GM06990 (cell line): ENCODE measurements around the gene MPPED2.

Source experiments
- DNase-seq: peaks from one replicate; pipeline ENCODE4 v3.0.0-alpha.2; 2011; ENCODE audit not compliant: insufficient read length; ENCODE audit errors: extremely low read depth
- H3K27me3 ChIP-seq: replicated peaks from 2 replicates; pipeline ENCODE4 v1.6.0; 2011; ENCODE audit warnings: low read length; ENCODE audit not compliant: control insufficient read depth, insufficient read depth
- H3K36me3 ChIP-seq: 2 replicates; pipeline ENCODE4 v1.5.1; 2011; ENCODE audit warnings: low read length; ENCODE audit not compliant: control insufficient read depth, insufficient read depth
- H3K4me3 ChIP-seq: replicated peaks from 2 replicates; pipeline ENCODE4 v1.5.1; 2011; ENCODE audit warnings: low read depth, mild to moderate bottlenecking, control low read depth, low read length
- TF ChIP-seq, protein P1 (sequence below): IDR thresholded peaks from 2 replicates; pipeline ENCODE4 v1.5.1; 2011; ENCODE audit warnings: low read length, control low read depth, mild to moderate bottlenecking, inconsistent platforms; ENCODE audit not compliant: insufficient read depth, poor library complexity, severe bottlenecking

MPPED2 gene

GRCh38 chr11:30368394-30368793 lies 217.8 kb downstream of the MPPED2 start:
- no peak for DNase-seq
- Histone ChIP-seq H3K27me3 (no peaks in the 10 kb centered on the region), H3K4me3 (no peak overlapping the region), H3K36me3 (no peaks in the 10 kb centered on the region)
- TF ChIP-seq, protein P1, sequence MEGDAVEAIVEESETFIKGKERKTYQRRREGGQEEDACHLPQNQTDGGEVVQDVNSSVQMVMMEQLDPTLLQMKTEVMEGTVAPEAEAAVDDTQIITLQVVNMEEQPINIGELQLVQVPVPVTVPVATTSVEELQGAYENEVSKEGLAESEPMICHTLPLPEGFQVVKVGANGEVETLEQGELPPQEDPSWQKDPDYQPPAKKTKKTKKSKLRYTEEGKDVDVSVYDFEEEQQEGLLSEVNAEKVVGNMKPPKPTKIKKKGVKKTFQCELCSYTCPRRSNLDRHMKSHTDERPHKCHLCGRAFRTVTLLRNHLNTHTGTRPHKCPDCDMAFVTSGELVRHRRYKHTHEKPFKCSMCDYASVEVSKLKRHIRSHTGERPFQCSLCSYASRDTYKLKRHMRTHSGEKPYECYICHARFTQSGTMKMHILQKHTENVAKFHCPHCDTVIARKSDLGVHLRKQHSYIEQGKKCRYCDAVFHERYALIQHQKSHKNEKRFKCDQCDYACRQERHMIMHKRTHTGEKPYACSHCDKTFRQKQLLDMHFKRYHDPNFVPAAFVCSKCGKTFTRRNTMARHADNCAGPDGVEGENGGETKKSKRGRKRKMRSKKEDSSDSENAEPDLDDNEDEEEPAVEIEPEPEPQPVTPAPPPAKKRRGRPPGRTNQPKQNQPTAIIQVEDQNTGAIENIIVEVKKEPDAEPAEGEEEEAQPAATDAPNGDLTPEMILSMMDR = no peak

GRCh38 chr11:30365793-30366517 lies 220.2 kb downstream of the MPPED2 start:
- Histone ChIP-seq H3K36me3 (no peaks in the 10 kb centered on the region), H3K27me3 (no peaks in the 10 kb centered on the region), H3K4me3 (no peak overlapping the region)
- TF ChIP-seq, protein P1 = no peak
- no peak for DNase-seq

DNA sequence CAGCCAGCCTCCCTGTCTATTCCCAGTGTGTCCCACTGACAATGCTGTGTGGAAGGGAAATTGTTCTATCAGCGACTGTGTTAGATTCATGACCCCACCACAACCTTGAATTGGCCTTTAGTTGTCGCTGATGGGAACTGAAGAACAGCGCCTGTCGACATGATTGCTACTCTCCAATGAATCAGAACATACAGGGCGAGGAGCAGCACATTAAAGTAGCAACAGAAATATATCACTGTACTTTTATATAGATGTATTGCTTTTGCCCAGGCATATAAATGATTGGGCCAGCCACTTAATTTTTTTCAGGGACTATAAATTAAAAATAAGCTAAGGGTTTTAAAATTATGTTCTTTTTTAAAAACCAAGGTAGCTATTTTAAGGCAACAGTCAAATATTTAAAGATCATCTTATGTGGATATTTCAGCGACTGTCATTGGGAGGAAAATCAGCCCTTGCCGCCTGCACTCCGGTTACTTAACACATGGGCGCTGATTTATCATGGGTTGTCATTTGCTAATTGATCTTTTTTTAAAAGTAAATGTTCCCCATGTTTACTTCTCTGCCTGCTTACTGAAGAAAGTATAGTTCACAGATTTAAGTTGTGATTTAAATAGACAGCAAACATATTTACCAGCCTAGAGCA lies 221.2 kb downstream of the MPPED2 start:
- no peaks in the 10 kb centered on the region for H3K27me3 ChIP-seq
- H3K36me3 ChIP-seq = no peaks in the 10 kb centered on the region
- TF ChIP-seq, protein P1 = no peak
- no peak overlapping the region for H3K4me3 ChIP-seq
- no peak for DNase-seq

DNA sequence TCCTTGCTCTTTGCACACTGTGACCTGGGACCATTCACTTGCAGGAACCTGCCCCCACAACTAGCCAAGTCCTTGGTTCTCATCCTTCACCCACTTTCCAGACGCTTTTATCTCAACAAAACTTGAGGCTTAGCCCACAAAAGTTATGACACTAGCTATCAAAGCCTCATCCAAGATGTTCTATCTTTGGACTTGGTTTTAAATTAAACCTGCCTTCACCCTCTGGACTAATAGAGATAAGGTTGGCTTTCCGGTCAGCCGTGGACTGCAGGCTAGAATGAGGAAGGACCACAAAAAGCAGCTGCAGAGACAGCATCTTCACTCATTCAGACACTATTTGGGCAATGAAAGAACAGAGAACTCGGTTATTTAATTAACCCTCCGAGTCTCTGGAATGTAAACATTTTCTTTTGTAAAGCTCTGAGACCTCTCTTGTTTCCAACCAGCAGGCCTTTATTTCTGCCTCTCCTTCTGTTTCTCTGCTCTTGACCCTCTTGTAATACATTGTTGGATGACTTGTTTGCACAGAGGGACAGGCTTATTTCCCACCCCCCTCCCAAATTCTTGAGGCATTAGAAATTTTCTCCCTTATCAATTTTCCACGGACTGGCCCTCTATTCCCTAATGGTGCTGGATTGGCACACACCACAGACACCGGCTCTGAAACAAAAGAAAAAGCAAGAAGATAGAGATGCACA lies 221.9 kb downstream of the MPPED2 start:
- Histone ChIP-seq H3K4me3 (no peak overlapping the region), H3K27me3 (no peaks in the 10 kb centered on the region), H3K36me3 (no peaks in the 10 kb centered on the region)
- TF ChIP-seq, protein P1 = no peak
- no peak for DNase-seq

DNA sequence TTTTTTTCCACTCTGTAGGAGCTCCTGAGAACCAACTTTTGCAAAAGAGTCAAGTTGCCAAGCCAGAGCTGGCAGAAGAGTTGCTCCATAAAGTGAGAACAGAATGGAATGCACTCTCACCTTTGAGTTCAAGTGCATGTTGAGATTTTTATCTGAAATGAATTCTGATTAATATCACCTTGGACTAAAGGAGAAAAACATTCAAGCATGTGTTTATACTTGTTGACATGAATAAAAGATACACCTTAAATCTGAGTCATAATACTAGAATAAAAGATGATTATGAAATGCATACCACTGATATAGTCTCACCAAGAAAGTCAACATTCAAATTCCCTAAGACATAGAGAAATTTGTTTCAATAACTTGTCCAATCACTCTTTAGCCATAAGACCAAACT lies 225.4 kb downstream of the MPPED2 start:
- H3K4me3 ChIP-seq = no peak overlapping the region
- H3K36me3 ChIP-seq = no peaks in the 10 kb centered on the region
- TF ChIP-seq, protein P1 = no peak
- no peak for DNase-seq
- H3K27me3 ChIP-seq = no peaks in the 10 kb centered on the region; the same call in 1 of the 2 replicates
